GM19324 (cell line): ENCODE data around the gene MOGAT3.

Experiments
- ATAC-seq: cut with Tn5 transposase; IDR thresholded peaks from one replicate; pipeline ENCODE4 v1.9.1; 2021; ENCODE audit warnings: mild to moderate bottlenecking, moderate library complexity; ENCODE audit not compliant: unreplicated experiment, low FRiP score

Gene MOGAT3

DNA sequence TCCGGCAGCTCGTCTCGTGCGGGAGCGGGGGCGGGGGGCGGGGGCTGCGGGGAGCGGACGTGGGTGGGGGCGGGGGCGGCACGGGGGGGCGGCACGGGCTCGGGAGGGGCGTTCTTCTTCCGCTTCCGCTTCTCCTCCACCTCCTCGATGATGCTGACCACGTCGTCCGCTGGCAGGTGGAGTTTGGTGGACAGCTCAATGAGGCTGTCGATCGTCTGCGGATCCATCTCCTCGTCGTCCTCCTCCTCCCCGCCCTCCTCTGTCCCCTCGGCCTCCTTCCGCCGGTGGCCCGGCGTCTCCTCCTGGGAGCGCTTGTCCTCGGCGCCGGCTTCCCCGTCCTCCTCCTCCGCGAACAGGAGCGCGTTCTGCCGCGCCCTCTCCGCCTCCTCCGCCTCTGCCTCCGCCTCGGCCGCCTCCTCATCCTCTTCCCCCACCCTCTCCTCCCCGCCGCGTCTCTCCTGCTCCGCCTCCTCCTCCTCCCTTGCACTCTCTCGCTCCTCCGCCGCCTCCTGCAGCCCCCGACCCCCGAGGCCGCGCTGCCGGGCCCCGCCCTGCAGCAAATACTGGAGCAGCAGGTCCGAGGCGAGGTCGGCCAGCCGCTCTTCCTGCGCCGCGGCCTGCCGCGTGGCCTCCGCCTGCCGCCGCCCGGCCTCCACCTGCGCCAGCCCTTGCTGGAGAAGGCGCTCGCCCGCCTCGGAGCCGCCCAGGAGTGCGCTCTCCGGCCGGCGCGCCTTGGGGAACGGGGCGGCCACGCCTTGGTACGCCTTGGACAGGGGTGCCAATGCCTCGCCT is 37.4 kb downstream of the MOGAT3 start:
- no peak for ATAC-seq

DNA sequence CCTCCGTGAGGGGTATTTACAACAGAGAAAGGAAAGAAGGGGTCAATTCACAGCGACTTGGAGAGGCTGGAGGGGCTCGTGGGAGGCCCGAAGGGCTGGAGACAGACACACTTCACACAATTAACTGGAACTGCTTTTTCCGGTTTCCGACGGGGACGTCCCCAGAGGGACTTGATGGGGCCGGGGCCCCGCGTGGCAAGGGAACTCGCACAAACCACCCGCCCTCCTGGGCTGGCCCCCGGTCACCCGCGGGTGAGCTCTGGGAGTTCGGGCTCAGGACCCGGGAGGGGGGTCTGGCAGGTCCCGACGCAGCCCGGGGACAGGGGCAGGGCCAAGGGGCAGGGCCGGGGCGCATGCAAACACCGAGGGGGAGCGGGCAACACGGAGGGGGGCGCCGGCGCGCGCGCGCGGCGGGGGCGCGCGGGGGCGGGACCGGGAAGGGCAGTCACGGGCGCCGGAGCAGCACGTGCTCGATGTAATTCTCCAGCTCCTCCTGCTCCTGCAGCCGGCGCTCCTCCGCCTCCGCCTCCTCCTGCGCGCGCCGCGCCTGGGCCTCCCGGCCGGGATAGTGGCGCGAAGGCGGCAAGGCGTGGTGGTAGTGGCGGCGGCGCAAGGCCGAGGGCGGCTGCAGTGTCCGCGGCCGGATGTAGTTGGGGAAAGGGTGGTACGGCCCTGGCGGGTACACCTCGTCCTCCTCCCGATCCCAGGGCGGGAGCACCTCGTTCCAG is 38.1 kb downstream of the MOGAT3 start:
- no peak for ATAC-seq

DNA sequence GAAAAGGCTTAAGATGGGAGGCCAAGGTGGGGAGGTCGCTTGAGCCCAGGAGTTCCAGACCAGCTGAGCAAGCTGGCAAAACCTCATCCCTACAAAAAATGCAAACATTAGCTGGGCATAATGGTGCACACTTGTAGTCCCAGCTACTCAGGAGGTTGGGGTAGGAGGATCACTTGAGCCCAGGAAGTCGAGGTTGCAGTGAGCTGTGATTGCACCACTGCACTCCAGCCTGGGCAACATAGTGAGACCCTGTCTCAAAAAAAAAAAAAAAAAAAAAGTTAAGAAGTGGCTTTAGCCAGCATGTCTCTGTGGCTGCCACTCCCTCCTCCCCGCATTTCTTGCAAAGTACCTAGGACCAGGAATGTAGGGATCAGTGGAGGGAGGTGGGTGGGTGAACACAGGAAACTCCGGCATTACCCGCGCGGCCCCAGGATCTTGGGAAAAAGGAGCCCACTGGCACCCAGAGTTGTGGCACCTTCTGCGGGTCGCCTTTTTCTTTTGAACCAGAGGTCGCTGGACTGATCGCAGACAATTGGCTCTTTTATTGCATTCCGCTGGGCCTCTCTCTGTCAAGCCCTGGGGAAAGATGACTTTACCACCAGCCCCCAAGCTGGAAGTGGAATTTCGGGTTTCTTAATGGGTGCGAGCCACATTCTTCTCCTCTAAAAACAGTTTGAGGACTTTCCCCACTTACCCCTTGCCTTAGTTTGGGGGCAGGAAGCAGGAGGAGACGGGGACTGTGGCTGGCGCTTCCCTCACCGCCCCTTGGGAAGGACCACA is 39.0 kb downstream of the MOGAT3 start:
- no peak for ATAC-seq

DNA sequence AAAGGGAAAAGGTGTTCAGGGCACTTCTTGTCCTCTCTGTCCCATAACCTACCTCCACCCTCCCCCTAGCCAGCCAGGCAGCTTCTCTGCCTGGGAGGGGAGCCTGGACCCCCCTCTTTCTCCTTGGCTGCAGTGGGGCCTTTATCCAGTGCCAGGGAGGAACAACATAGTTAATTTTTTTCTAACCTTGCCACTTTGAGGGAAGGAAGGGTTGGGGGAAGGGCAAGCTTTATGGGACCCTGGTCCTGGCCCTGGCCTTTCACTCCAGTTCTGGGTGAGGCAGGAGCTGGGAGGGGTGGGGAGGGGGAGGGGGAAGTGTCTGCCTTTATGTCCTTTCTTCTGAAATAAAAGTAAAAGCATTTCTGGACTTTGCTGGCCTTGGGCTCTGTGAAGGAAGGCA is 39.9 kb downstream of the MOGAT3 start:
- no peak for ATAC-seq

DNA sequence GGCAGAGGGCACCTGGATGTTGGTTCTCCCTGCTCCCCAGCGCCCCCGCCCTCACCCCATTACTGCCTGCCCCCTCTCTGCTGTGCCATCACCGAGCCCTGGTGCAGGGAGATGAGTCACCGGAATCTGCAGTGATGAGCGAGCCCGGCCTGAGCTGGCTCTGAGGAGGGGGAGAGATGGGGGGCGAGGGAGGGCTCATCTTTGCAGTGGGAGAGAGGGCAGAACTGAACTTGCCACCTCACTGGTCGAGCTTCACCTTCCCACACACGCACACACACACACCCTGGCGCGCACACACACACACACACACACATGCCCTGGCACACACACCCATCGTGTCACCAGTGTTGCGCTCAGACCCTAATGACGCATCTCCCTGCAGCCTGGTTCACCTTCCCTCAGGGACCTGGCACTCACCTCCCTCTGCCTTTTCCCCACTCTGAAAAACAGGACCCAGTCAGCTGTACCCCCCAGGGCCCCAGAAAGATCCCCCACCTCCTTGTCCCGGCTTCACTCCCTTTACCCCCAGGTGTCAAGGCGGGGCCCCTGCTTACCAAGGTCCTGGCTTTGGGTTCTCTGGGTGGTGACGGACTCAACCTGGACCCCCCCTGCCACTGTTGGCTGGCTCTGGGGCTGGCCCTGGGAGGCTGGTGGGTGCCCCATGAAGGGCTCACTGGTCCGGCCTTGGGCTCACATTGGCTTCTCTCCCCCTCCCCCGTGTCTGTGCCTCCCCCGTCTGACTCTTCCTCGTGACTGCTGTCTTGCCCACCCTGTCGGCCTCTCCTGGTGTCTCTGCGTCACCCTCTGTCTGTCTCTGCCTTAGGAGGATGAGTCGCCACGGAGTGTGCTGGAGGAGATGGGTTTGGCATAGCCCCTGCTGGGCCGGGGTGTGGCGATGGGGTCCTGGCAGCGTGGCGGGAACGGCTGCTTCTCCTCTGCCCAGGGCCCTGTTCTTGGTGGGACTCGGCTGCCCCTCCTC is 40.9 kb downstream of the MOGAT3 start:
- ATAC-seq, result no peak

- no peak for ATAC-seq
These were observed 43.8 kb downstream of the MOGAT3 start for GRCh38 chr7:101156866-101157589.

GRCh38 chr7:101156277-101156676 is 44.6 kb downstream of the MOGAT3 start:
- no peak for ATAC-seq

DNA sequence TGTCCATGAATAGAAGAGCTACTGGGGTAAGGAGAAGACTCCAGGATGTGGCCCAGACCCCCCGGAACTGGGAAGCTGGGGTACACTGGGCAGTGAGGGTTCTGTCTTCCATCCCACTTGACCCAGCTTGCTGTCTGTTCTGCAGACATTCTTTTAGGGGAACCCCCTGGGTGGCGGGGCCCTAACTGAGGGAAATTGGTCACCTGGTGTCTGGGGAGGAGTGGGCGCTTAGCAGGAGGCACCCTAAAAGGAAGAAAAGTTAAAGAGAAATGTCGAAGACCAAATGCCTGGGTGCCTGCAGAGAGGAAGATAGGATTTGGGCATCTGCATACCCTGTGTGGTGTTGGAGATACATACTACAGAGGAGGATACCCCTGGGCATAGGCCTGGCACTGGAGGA is 45.5 kb downstream of the MOGAT3 start:
- no peak for ATAC-seq

- peak; percentile 10 for ATAC-seq
These were observed 46.1 kb downstream of the MOGAT3 start for GRCh38 chr7:101154693-101155102.

GRCh38 chr7:101153969-101154692 is 46.7 kb downstream of the MOGAT3 start, which contains the start of gene AP1S1:
Gene AP1S1 (plus strand): TSS chr7:101154476. CDS start chr7:101154515, 39 bp downstream.
- peak; percentile 81 for ATAC-seq

- ATAC-seq, result no peak
These were observed 48.8 kb downstream of the MOGAT3 start for GRCh38 chr7:101151908-101152651.
